MCF 10A (cell line): ENCODE measurements around the gene LMO4. TPM values are rescaled to one million over a fixed set of nuclear protein-coding genes. Genes with fewer than 3 reads are reported as not detected.

ENCODE experiments used
- BruUV-seq: library from RNA; stranded (reverse); fragments of 400-500 nt; replicated peaks from 2 replicates; lab custom pipeline; 2021; lab: Mats Ljungman, UMichigan
- CTCF ChIA-PET: fragments of 300-600 bp; sonication (Branson Sonifier 250); formaldehyde crosslinking; extraction: SDS; loops from one replicate; lab custom pipeline; 2021; ENCODE audit warnings: antibody characterized with exemption, inconsistent platforms; lab: Yijun Ruan, JAX
- POLR2A ChIA-PET: fragments of 300-600, 350-650 bp; sonication (Branson Sonifier 250); formaldehyde crosslinking; extraction: SDS; loops from one replicate; lab custom pipeline; 2020; ENCODE audit warnings: antibody characterized with exemption, inconsistent platforms; lab: Yijun Ruan, JAX
- DNase-seq: peaks from one replicate; pipeline ENCODE4 v3.0.0-alpha.2; 2018; ENCODE audit not compliant: unreplicated experiment
- H3K27ac Mint-ChIP-seq: one replicate; pipeline ENCODE4 v1.8.0; 2022; ENCODE audit warnings: mild to moderate bottlenecking, low read depth, mixed read lengths; ENCODE audit not compliant: unreplicated experiment
- H3K27me3 Mint-ChIP-seq: one replicate; pipeline ENCODE4 v1.8.0; 2022; ENCODE audit warnings: mixed read lengths; ENCODE audit not compliant: insufficient read depth, unreplicated experiment
- H3K36me3 Mint-ChIP-seq: one replicate; pipeline ENCODE4 v1.8.0; 2022; ENCODE audit warnings: mild to moderate bottlenecking, moderate library complexity, mixed read lengths; ENCODE audit not compliant: insufficient read depth, unreplicated experiment
- H3K4me1 Mint-ChIP-seq: one replicate; pipeline ENCODE4 v1.8.0; 2022; ENCODE audit warnings: mixed read lengths; ENCODE audit not compliant: insufficient read depth, unreplicated experiment
- H3K4me3 Mint-ChIP-seq: one replicate; pipeline ENCODE4 v1.8.0; 2022; ENCODE audit warnings: mild to moderate bottlenecking, moderate library complexity, mixed read lengths; ENCODE audit not compliant: unreplicated experiment
- H3K9me3 Mint-ChIP-seq: one replicate; pipeline ENCODE4 v1.8.0; 2022; ENCODE audit warnings: mixed read lengths; ENCODE audit not compliant: unreplicated experiment
- intact Hi-C: fragments of 100-400 bp; cut with micrococcal nuclease; formaldehyde crosslinking; loops from 2 replicates; pipeline ENCODE4 v1.14.1; 2022
- total RNA-seq: library from RNA; stranded (reverse); gene quantifications from 2 replicates; pipeline ENCODE4 v1.2.3, GENCODE V29; 2022
- TF ChIP-seq, protein P1 (sequence below): fragments of 200-600 bp; IDR thresholded peaks from one replicate; pipeline ENCODE4 v1.8.0; 2022; ENCODE audit warnings: antibody characterized with exemption, mild to moderate bottlenecking; ENCODE audit not compliant: unreplicated experiment

Gene LMO4
- total RNA-seq, 1 experiment from 2014 or later = 29.4 TPM

DNA sequence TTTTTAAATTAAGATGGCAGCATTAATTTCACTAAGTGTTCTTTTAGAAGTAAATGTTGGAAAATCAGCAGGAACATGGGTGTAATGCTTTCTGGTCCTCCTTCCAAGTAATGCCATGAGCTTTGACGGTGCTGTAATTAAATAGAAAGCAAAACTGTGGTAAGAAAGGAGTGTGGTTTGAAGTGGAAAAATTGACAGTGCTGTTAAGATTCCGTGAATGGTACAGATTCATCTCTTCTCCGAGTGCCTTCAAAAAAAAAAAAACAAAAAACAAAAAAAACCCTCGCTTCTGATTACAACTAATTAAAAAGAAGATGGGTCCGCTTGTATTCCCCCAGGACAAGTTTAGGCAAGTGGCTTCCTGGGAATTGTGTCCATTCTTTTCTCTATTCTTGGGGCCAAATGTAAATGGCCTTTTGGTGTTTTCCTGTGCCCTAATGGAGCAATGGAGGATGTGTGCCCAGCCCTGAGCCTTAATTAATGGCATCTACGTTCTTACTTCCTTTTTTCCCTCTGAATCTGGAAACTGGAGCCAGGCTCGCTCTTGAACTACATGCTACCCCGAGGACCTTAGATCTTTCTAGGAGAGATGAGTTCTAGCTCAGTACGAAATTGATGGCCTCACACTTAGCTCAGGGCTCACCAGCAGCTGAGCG lies 5.1 kb downstream of the LMO4 start:
- ChIA-PET POLR2A (interaction anchor here (0.6 to 1.9 kb wide), 5 partner anchors 18 to 555 kb away, joined by 3 to 6 read pairs (median 3); no protein-coding TSS in a partner anchor), CTCF (interaction anchor here (0.6 to 2.6 kb wide), 6 partner anchors 7 to 823 kb away, joined by 3 to 15 read pairs (median 5); no protein-coding TSS in a partner anchor)
- TF ChIP-seq, protein P1, sequence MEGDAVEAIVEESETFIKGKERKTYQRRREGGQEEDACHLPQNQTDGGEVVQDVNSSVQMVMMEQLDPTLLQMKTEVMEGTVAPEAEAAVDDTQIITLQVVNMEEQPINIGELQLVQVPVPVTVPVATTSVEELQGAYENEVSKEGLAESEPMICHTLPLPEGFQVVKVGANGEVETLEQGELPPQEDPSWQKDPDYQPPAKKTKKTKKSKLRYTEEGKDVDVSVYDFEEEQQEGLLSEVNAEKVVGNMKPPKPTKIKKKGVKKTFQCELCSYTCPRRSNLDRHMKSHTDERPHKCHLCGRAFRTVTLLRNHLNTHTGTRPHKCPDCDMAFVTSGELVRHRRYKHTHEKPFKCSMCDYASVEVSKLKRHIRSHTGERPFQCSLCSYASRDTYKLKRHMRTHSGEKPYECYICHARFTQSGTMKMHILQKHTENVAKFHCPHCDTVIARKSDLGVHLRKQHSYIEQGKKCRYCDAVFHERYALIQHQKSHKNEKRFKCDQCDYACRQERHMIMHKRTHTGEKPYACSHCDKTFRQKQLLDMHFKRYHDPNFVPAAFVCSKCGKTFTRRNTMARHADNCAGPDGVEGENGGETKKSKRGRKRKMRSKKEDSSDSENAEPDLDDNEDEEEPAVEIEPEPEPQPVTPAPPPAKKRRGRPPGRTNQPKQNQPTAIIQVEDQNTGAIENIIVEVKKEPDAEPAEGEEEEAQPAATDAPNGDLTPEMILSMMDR = no peak
- H3K36me3 Mint-ChIP-seq = peaks cover 27% of the 10 kb centered on the region
- H3K9me3 Mint-ChIP-seq = no peaks in the 10 kb centered on the region
- no TSS peak for BruUV-seq
- no peak overlapping the region for H3K27ac Mint-ChIP-seq
- H3K4me1 Mint-ChIP-seq = peaks cover 26% of the 10 kb centered on the region
- no peak for DNase-seq
- H3K4me3 Mint-ChIP-seq = peak overlapping the region; percentile 77
- intact Hi-C loops = loop anchor here (5.0 kb wide), 1 partner anchor 63 kb away; no protein-coding TSS in a partner anchor
- H3K27me3 Mint-ChIP-seq = no peaks in the 10 kb centered on the region

DNA sequence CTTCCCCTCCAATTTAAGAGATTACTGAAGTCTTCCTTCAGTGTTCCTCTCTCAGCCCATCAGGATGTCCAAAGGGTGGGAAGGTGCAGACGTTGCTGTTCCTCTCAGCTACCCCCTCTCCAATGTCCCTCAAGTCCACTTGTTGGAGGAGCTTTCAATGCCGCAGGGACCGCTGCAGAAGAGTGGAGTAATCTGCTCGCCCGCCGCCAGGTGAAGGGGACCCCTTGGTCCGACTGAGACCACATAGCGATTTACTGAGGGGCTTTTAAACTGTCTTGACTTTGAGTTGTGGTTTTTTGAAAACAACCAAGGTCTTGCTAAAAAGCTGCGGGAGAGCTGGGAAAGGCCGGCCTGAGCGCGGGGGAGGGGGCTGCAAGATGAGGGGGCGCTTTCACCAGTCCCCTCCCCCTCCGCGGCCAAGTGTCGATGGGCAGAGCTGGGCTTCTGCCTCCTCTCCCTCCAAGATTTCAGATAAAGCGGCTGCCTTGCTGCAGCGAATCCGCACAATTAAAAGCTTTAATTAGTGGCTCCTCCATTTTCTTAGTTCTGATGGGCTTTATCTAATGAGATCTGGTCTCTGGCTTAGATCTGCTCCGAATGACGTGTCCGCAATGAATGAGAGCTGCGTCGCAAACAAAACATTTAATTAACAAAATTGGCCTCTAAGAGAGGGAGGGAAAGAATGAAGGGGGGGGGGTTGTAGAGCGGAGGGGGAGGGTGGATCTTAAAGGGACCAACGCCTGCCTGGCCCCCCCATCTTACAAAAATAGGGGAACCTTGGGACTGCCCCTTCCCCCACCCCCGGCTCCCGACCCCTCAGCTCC lies 5.9 kb downstream of the LMO4 start:
- POLR2A ChIA-PET = interaction anchor here (0.6 to 1.9 kb wide), 9 partner anchors 8 to 520 kb away, joined by 3 to 6 read pairs (median 3); no protein-coding TSS in a partner anchor
- TF ChIP-seq, protein P1 = no peak
- Mint-ChIP-seq H3K36me3 (peaks cover 27% of the 10 kb centered on the region), H3K27ac (peak overlapping the region; percentile 57), H3K4me1 (peaks cover 26% of the 10 kb centered on the region), H3K27me3 (no peaks in the 10 kb centered on the region), H3K4me3 (peak overlapping the region; percentile 77), H3K9me3 (no peaks in the 10 kb centered on the region)
- intact Hi-C loops = loop anchor here (5.0 kb wide), 1 partner anchor 63 kb away; no protein-coding TSS in a partner anchor
- CTCF ChIA-PET = interaction anchor here (0.6 to 2.6 kb wide), 7 partner anchors 8 to 619 kb away, joined by 3 to 15 read pairs (median 4); no protein-coding TSS in a partner anchor
- peak; percentile 24 for DNase-seq
- BruUV-seq = TSS peak; percentile 37

GRCh38 chr1:87335175-87335884 lies 6.7 kb downstream of the LMO4 start:
- no TSS peak for BruUV-seq
- H3K9me3 Mint-ChIP-seq = no peaks in the 10 kb centered on the region
- H3K36me3 Mint-ChIP-seq = peaks cover 35% of the 10 kb centered on the region
- peak overlapping the region; percentile 57 for H3K27ac Mint-ChIP-seq
- H3K4me3 Mint-ChIP-seq = peak overlapping the region; percentile 77
- H3K4me1 Mint-ChIP-seq = peaks cover 26% of the 10 kb centered on the region
- intact Hi-C loops = no loop called here
- ChIA-PET POLR2A (interaction anchor here (0.6 to 1.5 kb wide), 9 partner anchors 9 to 519 kb away, joined by 3 to 7 read pairs (median 4); no protein-coding TSS in a partner anchor), CTCF (interaction anchor here (0.6 to 2.6 kb wide), 13 partner anchors 9 to 619 kb away, joined by 3 to 15 read pairs (median 3); no protein-coding TSS in a partner anchor)
- H3K27me3 Mint-ChIP-seq = no peaks in the 10 kb centered on the region
- peak; percentile 39 for DNase-seq
- TF ChIP-seq, protein P1 = peak; percentile 33
